GM19240 (cell line): ENCODE measurements around the gene SPOP.
"Not testable (repeated sequence)": the region's sequence is repeated elsewhere in the genome, so short reads cannot be mapped to it uniquely, and the experiment has no call there.

Experiments used
- DNase-seq: peaks from one replicate; pipeline ENCODE4 v3.0.0; 2011; ENCODE audit warnings: low spot score; ENCODE audit not compliant: insufficient read length

Gene SPOP

DNA sequence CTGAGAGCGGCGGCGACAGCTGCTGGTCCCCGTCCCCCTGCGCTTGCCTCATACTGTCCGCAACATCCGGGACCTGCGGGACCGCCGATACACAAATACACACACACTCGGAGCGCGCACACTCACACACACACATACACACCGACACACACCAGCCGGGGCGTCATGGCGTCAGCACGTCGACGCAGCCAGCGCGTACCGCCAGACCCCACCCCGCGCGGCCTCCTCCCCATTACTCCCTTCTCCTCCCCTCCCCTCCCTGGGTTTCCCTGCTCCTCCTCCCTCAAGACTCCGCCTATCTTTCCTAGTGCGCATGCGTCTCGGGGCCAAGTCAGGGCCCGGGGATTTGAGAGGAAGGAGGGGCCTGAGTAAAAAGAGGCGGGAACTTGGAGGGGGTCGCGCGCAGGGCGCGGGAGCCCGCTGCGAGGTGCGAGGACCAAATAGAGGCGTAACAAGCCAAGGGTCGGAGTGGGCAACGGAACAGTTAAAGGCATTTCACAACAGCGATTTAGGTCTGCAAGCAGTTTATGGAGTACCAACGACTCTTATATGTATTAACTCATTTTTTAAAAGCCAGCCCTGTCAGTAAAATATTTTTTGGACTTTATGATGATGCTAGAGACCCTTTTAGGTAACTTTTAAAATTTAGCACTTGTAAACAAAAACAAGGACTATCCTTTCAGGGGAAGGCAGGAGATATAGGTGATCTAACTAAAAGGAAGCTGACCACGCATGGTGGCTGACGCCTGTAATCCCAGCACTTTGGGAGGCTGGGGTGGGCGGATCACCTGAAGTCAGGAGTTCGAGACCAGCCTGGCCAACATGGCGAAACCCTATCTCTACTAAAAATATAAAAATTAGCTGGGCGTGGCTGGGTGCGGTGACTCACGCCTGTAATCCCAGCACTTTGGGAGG lies at the start of gene SPOP:
Gene SPOP, minus strand, starts transcription at position 165 of the 915 bp plus-strand sequence. CDS start 55,287 bp downstream, outside the sequence.
- peak; percentile 72 for DNase-seq

DNA sequence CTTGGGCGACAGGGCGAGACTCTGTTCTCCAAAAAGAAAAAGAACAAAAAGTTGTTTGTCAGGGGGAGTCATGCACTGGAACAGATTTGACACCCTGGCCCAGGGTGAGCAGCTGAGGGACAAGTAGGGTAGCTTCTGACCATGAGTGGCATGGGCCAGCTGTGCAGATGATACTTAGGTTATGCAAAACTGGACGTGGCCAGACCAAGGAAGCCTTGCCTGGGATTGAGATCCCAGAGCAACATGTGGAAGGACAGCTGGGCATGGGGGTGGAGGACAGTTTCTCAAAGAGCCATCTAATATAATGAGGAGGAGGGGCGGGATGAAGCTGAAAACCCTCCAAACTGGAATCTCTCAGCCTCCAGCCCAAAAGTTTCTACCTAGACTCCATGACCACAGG lies 49.5 kb upstream of the SPOP start:
- no peak for DNase-seq

- DNase-seq = no peak
Measured at GRCh38 chr17:49725452-49726130, 47.7 kb upstream of the SPOP start.

GRCh38 chr17:49724552-49724951 lies 46.7 kb upstream of the SPOP start:
- not testable (repeated sequence) for DNase-seq

DNA sequence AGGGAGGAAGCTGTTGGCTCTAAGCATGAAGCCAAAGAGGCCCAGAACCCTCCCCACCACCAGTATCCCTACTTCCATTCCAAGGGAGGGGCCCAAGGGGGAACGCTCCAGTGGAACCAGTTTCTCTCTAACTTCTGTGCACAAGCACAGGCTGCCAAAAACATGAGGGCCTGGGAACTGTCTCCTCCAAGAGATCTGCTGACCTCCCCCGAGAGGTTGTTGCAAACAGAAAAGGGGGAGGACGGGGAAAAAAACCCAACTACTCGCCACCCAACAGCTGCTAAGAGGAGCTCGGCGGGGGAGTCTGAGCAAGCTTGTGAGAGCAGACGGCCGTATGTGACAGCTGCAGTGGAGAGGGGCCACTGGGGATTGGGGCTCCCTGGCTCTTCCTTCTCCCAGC lies 45.5 kb upstream of the SPOP start:
- DNase-seq = no peak

DNA sequence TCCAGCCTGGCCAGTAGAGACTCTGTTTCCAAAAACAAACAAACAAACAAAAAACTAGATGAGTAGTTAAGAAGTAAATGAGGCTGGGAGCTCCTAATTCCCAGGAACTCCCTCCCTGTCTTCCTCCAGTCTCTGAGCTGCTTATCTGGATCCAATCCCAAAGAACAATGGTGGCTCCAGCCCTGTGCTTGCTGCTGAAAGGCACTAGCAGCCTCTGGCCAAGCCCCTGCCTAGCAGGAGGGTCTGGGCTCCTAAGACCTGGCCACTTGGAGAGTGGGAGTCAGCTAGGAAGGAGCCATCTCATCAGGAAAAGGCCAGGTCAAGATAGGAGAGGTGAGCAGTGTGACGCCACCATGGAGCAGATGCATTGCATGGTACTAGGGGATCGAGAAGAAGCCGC lies 44.2 kb upstream of the SPOP start:
- DNase-seq = no peak

- DNase-seq = no peak
Measured at GRCh38 chr17:49717371-49717861, 39.5 kb upstream of the SPOP start.

- no peak for DNase-seq
Measured at GRCh38 chr17:49716668-49717364, 38.9 kb upstream of the SPOP start.

- no peak for DNase-seq
Measured at GRCh38 chr17:49715717-49716279, 37.9 kb upstream of the SPOP start.

- no peak for DNase-seq
Measured at GRCh38 chr17:49715216-49715615, 37.3 kb upstream of the SPOP start.

DNA sequence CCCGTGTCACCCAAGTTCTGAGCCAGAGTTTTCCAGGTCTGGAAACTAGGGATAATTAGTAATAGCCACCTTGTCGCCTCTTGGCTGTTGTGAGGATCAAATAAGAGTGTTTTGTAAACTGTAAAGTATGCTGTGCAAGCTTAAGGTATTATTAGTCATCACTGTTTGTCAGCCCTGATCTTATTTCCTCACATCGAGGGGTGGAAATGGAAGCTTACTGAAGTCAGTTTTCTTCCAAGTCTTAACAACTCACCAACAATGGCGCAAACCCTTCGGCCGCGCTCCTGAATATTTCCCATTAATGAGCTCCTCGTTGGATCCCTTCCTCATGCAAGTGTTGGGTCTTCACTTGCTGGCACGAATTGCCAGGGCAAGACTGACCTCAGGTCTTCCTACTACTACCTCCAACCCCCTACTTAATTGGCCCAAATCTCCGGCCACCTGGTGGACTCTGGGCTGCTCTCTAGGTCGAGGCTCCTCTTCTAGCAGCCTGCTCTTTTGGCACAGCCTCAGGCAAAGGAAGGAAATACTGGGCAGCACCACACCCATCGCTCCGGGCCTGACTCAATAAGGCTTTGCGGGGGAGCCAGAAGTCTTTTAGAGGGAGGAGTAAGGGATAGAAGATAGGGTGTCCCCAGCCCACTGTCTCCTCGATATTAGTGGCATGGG lies 30.8 kb upstream of the SPOP start:
- no peak for DNase-seq

GRCh38 chr17:49707608-49708514 lies 30.0 kb upstream of the SPOP start, which contains the start of gene SLC35B1:
Gene SLC35B1, minus strand, starts transcription at chr17:49707964. Its CDS starts 131 bp downstream, at chr17:49707833.
- DNase-seq = peak; percentile 99

DNA sequence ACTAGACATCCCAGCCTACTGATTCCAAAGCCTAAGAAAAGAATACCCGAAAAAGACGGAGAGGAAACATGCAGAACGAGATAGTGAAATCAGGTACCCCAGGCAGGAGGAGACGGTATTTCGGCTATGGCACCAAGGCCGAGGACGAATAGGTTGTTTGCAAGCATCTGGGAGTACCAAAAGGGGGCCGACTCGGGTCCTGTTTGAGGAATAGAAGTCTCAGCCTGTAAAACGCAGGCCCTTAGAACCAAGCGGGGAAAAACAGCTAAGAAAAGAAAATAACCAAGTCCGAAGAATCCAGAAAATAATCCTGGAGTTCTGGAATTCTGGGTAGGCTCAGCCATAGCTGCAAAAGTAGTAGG lies 29.3 kb upstream of the SPOP start:
- DNase-seq = no peak

- no peak for DNase-seq
Measured at GRCh38 chr17:49705254-49705653, 27.4 kb upstream of the SPOP start.

DNA sequence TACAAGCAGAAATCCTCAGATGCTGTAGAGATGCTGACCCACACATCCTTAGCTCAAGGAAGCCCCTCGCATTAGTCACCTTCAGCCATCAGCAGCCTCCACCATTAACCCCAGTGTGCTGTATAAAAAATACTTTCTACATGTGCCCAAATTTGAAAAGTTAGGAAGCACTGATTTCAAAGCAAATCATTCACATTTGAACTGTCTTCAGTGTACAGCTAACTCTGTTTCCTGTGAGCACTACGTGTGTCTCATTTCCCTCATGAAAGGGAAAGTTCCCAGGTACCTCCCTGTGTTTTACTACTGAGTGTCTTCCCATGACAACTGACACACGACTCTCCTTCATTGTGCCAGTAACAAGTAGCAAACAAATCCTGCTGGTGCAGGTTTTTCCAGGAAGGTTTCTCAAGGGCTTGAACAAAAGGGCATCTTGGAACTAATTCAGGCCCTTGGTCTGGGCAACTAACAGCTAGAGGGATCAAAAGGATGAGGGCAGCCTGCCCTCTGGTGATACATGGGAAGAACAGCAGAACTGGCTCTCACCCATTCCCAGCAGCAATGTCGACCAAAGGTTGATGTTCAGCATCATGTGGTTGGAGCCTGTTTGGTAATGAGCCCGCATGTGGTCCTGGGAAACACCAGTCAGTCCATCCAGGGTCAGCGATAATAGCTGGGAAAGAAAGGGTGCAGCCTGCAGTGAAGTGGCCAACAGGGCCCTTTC lies 25.8 kb upstream of the SPOP start:
- DNase-seq = no peak

DNA sequence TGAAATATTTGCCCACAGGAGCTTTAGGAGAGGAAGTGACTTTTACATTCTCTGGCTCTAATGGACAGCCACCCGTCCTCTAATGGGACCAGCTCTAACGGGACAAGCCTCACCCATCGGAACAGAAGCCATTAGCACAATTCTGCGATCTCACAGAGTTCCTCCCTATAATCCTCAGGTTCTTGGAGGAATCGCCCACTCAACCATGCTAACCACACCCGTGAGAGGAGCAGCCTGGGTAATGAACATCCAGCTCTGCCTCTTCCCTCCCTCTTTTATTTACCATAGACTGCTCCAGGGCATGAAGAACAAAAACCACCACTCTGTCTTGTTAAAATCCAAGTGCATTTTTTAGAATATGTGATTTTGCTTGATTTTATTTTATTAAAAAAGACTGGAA lies 23.1 kb upstream of the SPOP start:
- no peak for DNase-seq

DNA sequence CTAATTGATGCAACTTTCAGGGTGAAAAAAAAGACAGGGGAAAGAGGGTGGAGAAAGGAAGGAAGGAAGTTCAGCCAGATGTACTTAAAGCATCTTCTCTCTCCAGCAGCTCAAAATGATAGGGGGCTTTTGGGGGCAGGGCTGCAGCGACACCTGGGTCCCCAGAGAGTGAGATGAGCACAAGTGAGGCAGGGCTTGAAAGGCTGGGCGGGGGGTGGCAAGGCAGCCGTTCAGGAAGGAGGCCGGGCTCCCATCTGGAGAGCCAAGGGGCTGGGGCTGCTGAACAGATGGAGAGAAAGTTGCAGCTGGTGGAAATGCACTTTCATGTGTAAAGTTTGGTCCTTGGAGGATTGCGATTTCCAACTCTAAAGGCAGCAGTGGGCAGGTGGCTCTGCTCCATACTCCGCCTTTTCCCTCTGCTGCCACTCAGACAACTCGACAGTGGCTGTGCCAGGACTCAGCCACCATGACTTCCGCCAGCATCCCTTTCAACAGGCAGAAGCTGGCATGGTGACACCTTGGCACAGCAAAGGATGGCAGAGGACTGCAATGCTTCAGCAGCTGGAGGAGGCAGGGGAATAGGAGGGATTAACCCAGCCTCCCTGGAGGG lies 22.2 kb upstream of the SPOP start:
- no peak for DNase-seq

DNA sequence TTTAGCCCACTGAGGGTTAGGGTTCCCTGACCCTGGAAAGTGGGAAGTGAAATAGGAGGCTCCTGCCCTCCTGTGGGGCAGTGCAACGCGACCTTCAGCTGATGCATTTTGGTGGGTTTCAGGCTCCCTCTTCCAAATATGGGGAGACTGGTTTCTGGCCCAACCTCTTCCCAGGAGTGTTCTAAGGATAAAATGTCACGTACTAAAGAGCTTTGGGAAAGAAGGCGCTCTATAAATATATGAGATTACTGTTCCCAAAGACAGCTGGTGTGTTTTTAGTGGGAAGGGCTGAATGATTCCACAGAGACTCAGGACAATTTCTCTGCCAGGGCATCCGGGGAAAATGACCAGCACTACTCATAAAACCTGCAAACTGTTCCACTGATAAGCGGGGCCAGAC lies 20.1 kb upstream of the SPOP start:
- DNase-seq = no peak

DNA sequence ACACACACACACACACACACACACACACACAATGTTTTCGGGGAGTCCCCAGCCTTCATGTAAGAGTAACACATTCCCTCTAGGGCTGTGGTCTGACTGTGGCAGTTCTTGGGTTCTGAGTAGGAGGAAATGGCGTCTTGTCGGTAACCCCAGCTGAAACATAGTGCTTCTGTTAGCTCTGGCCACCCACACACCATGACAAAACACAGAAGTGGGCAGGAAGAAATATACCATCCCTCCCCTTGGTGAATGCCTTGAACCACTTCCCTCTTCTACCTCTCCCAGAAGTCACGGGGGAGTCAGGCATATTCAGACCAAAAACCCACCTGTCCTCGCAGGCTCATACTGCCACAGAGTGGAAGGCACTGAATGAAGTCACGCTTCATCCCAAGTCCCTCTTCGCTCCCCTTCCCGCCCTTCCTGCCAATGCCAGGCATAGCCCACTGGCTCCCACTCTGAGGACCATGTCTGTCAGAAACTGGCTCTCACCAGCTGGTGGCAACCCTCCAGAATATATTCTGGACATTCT lies 18.4 kb upstream of the SPOP start:
- no peak for DNase-seq
